Left ventricle myocardium inferior (tissue), 1 donor: Measurements from ENCODE around the gene ARHGAP31. TPM values are rescaled to one million over a fixed set of nuclear protein-coding genes. Genes with fewer than 3 reads are reported as not detected.
"Not testable (repeated sequence)": the region's sequence is repeated elsewhere in the genome, so short reads cannot be mapped to it uniquely, and the experiment has no call there.

Source experiments
- DNase-seq: peaks from one replicate; pipeline ENCODE4 v3.0.0-alpha.2; 2020
- H3K27ac ChIP-seq: fragments of 200-600 bp; replicated peaks from 2 replicates; pipeline ENCODE4 v1.8.0; 2021
- H3K27me3 ChIP-seq: fragments of 200-600 bp; 2 replicates; pipeline ENCODE4 v1.8.0; 2021; ENCODE audit warnings: low read depth
- H3K36me3 ChIP-seq: fragments of 200-600 bp; 2 replicates; pipeline ENCODE4 v1.8.0; 2021
- H3K4me1 ChIP-seq: fragments of 200-600 bp; 2 replicates; pipeline ENCODE4 v1.8.0; 2021
- H3K4me3 ChIP-seq: fragments of 200-600 bp; 2 replicates; pipeline ENCODE4 v1.8.0; 2021; ENCODE audit warnings: mild to moderate bottlenecking, moderate library complexity
- H3K9me3 ChIP-seq: fragments of 200-600 bp; replicated peaks from 2 replicates; pipeline ENCODE4 v1.8.0; 2021
- intact Hi-C: fragments of 100-400 bp; cut with micrococcal nuclease; formaldehyde crosslinking; loops from one replicate; pipeline ENCODE4 v1.11.0; 2022
- total RNA-seq: library from RNA; stranded (reverse); fragmentation: NEBNext Ultra II Directional; extraction: Animal tissue kit (Norgen Biotek cat#: 25700); gene quantifications from one replicate; pipeline ENCODE4 v1.2.1, GENCODE V29; 2021
- TF ChIP-seq, protein P1 (sequence below): fragments of 200-600 bp; IDR thresholded peaks from 2 replicates; pipeline ENCODE4 v1.8.0; 2021; ENCODE audit warnings: antibody characterized with exemption, mild to moderate bottlenecking, borderline replicate concordance
- donor health status: DM: no; HTN: yes; CAD: no; lungs with severe emphysema.

The ARHGAP31 gene
- total RNA-seq, 1 donor from 2014 or later = 38.0 TPM

DNA sequence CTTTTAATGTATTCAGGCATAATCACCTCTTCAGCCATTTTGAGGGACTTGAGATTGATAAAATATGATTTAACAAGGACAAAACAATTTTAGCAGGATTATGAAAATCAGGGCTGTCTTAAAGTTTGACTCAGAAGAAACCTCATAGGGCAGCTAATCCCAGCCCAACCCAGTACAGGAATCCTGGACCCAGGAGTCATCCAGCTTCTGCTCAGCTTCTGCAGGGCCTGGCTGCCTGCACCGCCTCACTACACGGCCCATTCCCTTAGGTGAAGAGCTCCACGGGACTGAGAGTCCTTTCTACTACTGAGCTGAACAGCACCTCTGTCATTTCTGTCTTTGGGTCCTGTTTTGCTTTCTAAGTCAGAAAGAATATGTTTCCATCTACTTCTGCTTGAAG, 37.5 kb downstream of the ARHGAP31 start:
- Histone ChIP-seq H3K9me3 (no peaks in the 10 kb centered on the region), H3K4me3 (no peak overlapping the region), H3K4me1 (peaks cover 77% of the 10 kb centered on the region), H3K36me3 (peaks cover 12% of the 10 kb centered on the region), H3K27ac (peak overlapping the region; percentile 76), H3K27me3 (no peaks in the 10 kb centered on the region)
- TF ChIP-seq, protein P1, sequence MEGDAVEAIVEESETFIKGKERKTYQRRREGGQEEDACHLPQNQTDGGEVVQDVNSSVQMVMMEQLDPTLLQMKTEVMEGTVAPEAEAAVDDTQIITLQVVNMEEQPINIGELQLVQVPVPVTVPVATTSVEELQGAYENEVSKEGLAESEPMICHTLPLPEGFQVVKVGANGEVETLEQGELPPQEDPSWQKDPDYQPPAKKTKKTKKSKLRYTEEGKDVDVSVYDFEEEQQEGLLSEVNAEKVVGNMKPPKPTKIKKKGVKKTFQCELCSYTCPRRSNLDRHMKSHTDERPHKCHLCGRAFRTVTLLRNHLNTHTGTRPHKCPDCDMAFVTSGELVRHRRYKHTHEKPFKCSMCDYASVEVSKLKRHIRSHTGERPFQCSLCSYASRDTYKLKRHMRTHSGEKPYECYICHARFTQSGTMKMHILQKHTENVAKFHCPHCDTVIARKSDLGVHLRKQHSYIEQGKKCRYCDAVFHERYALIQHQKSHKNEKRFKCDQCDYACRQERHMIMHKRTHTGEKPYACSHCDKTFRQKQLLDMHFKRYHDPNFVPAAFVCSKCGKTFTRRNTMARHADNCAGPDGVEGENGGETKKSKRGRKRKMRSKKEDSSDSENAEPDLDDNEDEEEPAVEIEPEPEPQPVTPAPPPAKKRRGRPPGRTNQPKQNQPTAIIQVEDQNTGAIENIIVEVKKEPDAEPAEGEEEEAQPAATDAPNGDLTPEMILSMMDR = no peak
- DNase-seq = no peak
- intact Hi-C loops = no loop called here

DNA sequence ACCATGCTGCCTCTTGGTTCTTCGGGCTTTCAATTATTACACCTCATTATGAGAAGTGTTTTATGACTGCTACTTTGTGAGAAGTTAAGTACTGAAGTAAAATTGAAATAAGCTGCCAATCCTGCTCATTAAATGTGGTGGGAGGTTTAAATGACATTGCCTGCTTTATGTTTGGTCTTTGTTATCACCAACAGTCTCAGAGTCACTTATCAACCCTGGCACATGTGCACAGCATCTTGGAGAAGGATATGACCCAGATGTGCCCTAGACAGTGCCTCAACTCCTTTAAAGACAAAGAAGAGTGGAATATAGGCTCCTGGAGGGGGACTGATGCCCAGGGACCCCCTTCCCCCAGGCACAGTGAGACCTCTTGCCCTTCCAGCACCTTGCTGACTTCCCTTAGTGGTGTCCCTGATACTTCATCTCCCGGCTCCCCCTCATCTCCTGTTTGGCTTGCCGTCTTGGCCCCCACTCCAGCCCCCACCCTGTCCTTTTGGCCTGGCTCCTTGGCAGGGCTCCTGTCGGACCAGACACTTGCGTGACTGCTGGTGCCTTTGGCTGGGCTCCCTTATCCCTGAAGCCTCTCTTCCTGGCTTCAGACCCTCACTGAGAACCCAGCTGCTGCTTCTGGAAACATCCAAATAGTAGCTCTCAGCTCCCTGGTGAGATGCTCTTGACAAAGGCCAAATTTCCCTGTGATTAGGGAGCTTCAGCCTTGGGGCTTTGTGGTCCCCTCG, 39.8 kb downstream of the ARHGAP31 start:
- peak; percentile 72 for DNase-seq

DNA sequence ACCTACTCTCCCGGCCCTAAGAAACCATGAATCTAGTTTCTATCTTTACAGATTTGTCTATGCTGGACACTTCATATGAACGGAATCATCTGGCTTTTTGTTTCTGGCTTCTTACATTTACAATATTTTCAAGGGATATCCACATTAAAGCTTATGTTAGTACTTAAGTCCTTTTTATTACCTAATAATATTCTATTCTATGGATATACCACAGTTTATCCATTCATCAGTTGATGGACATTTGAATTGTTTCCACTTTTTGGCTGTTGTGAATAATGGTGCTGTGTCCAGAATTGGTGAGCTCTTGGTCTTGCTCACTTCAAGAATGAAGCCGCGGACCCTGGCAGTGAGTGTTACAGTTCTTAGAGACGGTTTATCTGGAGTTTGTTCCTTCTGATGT, 42.6 kb downstream of the ARHGAP31 start:
- Histone ChIP-seq H3K9me3 (no peaks in the 10 kb centered on the region), H3K27me3 (no peaks in the 10 kb centered on the region), H3K4me3 (no peak overlapping the region), H3K27ac (no peak overlapping the region), H3K36me3 (peaks cover 8% of the 10 kb centered on the region), H3K4me1 (peaks cover 65% of the 10 kb centered on the region)
- TF ChIP-seq, protein P1 = no peak
- no peak for DNase-seq
- intact Hi-C loops = no loop called here

More for the DNA sequence above, 39.8 kb downstream of the ARHGAP31 start:
- H3K4me3 ChIP-seq = no peak overlapping the region
- H3K27me3 ChIP-seq = no peaks in the 10 kb centered on the region
- peaks cover 19% of the 10 kb centered on the region for H3K36me3 ChIP-seq
- intact Hi-C loops = no loop called here
- TF ChIP-seq, protein P1 = no peak
- peaks cover 66% of the 10 kb centered on the region for H3K4me1 ChIP-seq
- no peaks in the 10 kb centered on the region for H3K9me3 ChIP-seq
- peak overlapping the region; percentile 76 for H3K27ac ChIP-seq

DNA sequence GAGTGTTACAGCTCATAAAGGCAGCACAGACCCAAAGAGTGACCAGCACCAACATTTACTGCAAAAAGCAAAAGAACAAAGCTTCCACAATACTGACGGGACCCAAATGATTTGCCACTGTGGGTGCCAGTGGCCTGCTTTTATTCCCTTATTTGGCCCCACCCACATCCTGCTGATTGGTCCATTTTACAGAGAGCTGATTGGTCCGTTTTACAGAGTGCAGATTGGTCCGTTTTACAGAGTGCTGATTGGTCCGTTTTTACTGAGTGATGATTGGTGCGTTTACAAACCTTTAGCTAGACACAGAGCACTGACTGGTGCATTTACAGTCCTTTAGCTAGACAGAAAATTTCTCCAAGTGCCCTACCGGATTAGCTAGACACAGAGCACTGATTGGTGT, 43.2 kb downstream of the ARHGAP31 start:
- H3K36me3 ChIP-seq, H3K27ac ChIP-seq, DNase-seq, H3K4me3 ChIP-seq, H3K27me3 ChIP-seq, intact Hi-C loops, H3K9me3 ChIP-seq: not testable (repeated sequence)
- peaks cover 66% of the 10 kb centered on the region for H3K4me1 ChIP-seq

DNA sequence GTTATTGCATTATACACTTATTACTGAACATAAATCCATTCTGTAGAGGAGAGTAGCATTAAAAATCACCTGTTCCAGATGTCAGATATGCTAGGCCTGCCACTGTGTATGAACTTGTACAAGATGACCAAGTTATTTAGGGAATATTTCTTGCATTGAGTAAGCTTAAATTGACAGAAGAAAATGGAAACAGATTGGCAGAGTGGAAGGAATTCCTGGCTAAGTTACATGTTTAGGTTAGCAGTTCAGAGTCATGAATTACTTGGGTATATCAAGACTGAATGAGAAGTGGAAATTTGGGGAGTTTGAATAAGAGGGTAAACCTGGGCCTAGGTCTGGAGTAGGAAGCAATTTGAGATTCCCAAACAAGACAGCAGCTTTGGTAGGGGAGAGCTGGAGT, 44.6 kb downstream of the ARHGAP31 start:
- Histone ChIP-seq H3K4me3 (no peak overlapping the region), H3K9me3 (no peaks in the 10 kb centered on the region), H3K4me1 (peaks cover 67% of the 10 kb centered on the region), H3K27ac (no peak overlapping the region), H3K27me3 (no peaks in the 10 kb centered on the region), H3K36me3 (peaks cover 8% of the 10 kb centered on the region)
- TF ChIP-seq, protein P1 = no peak
- DNase-seq = no peak
- intact Hi-C loops = no loop called here

DNA sequence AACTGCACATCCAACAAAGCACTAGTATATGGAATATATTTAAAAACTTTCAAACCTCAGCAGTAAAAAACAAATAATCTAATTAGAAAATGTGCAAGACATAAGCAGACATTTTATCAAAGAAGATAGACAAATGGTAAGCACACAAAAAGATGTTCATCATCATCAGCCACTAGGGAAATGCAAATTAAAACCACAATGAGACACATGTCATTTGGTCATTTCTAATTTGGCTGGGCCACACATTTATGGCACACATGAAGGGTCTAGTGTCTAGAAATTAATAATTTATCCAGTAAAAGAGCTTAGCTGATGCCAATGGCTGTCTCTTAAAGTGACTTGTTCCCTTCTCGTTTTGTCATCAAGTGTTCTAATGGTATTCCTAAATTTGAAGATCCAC, 45.8 kb downstream of the ARHGAP31 start:
- H3K9me3 ChIP-seq = no peaks in the 10 kb centered on the region
- H3K27me3 ChIP-seq = no peaks in the 10 kb centered on the region
- peaks cover 8% of the 10 kb centered on the region for H3K36me3 ChIP-seq
- no peak overlapping the region for H3K4me3 ChIP-seq
- peaks cover 62% of the 10 kb centered on the region for H3K4me1 ChIP-seq
- TF ChIP-seq, protein P1 = no peak
- no peak overlapping the region for H3K27ac ChIP-seq
- intact Hi-C loops = no loop called here
- no peak for DNase-seq
